ENCODE data around the gene RRP7A. TPM values are rescaled to one million over a fixed set of nuclear protein-coding genes. Genes with fewer than 3 reads are reported as not detected.

The RRP7A gene
- total RNA-seq, 1 experiment from 2014 or later: 50.8 TPM

DNA sequence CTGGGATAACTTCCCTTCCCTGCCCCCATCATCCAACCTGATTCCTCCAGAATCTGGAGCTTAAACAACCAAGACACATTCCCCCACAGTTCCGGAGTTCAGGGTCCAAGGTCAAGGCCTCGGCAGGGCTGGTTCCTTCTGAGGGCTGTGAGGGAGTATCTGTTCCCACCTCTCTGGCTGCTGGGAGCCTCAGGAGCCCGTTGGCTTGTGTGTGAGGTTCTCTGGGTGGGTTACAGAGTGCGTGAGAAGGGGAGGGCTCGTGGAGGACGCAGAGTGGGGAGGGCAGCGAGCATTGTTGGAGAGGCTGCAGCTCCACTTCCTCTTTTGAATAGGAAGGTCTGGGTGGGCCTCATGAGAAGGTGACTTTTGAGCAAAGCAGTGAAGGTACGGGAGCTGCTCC is 42.7 kb upstream of the RRP7A start (continued):
- no peak for TF ChIP-seq MAX (IDR thresholded peaks at IDR 0.05)
- no peak for TF ChIP-seq EZH2phosphoT487 (IDR thresholded peaks at IDR 0.05; ENCODE audit: borderline replicate concordance)
- no peak for TF ChIP-seq ZFX (IDR thresholded peaks at IDR 0.05)
- no peak for TF ChIP-seq RAD21 (IDR thresholded peaks at IDR 0.05; ENCODE audit: low read depth)
- no peak for TF ChIP-seq REST (IDR thresholded peaks at IDR 0.05; ENCODE audit: low read depth)
- no peak for TF ChIP-seq SIN3A (IDR thresholded peaks at IDR 0.05; ENCODE audit: low read depth)
- TF ChIP-seq ELF1 (IDR thresholded peaks at IDR 0.05; ENCODE audit: borderline replicate concordance, low read depth): no peak
- no peak for TF ChIP-seq SP1 (IDR thresholded peaks at IDR 0.05; ENCODE audit: low read depth)
- TF ChIP-seq CEBPB (IDR thresholded peaks at IDR 0.05; ENCODE audit: low read depth): no peak
- no peak for TF ChIP-seq JUND (IDR thresholded peaks at IDR 0.05)
- no peak for TF ChIP-seq EGR1 (IDR thresholded peaks at IDR 0.05; ENCODE audit: low read depth)

GRCh38 chr22:42561856-42562255 is 42.3 kb upstream of the RRP7A start:
- BruUV-seq (replicated peaks): no TSS peak
- DNase-seq (ENCODE audit: low read depth, low spot score) (no peak), ATAC-seq (no peak)
- no peaks in the 10 kb centered on the region for H3K4me1 ChIP-seq (ENCODE audit: control insufficient read depth in 1 of 2, insufficient read depth in 2 of 2, low read length in 2 of 2)
- H3K9ac ChIP-seq (ENCODE audit: low read length): no peak overlapping the region
- H3K36me3 ChIP-seq (ENCODE audit: control insufficient read depth in 1 of 2, insufficient read depth in 2 of 2, low read length in 2 of 2): no peaks in the 10 kb centered on the region
- H3K4me3 ChIP-seq (replicated peaks in 1 of 2; ENCODE audit: low read depth in 1 of 2, low read length in 2 of 2): no peak overlapping the region
- no peak overlapping the region for H3K4me2 ChIP-seq (ENCODE audit: low read length)
- H3K79me2 ChIP-seq (ENCODE audit: insufficient read depth, low read length): no peaks in the 10 kb centered on the region
- H3K9me2 ChIP-seq (ENCODE audit: insufficient read depth): no peaks in the 10 kb centered on the region
- H2AFZ ChIP-seq (ENCODE audit: low read depth, low read length, poor library complexity, severe bottlenecking): no peak overlapping the region
- no peaks in the 10 kb centered on the region for H3K9me3 ChIP-seq (ENCODE audit: control insufficient read depth in 1 of 2, insufficient read depth in 1 of 2, low read depth in 1 of 2, low read length in 2 of 2)
- H3K27ac ChIP-seq (ENCODE audit: low read depth, low read length): no peak overlapping the region
- intact Hi-C loops (cut with micrococcal nuclease): no loop called here
- ChIA-PET CTCF (interaction anchor here (1.3 kb wide), 1 partner anchor 21 kb away, joined by 3 read pairs; no protein-coding TSS in a partner anchor), RAD21 (ENCODE audit: low non-redundant PET in 1 of 2, low total read pairs in 2 of 2, uncharacterized antibody in 2 of 2, unreplicated experiment in 2 of 2) (interaction anchor here in 1 of 2 experiments (0.6 kb wide), 1 partner anchor 125 kb away, joined by 3 read pairs; no protein-coding TSS in a partner anchor), POLR2A (no interaction called here)
- H4K20me1 ChIP-seq (ENCODE audit: insufficient read depth): no peaks in the 10 kb centered on the region
- no peaks in the 10 kb centered on the region for H3K27me3 ChIP-seq (ENCODE audit: insufficient read depth, low read length)
- TF ChIP-seq EZH2phosphoT487 (IDR thresholded peaks at IDR 0.05; ENCODE audit: borderline replicate concordance) (no peak), CBX3 (IDR thresholded peaks at IDR 0.05; ENCODE audit: low read depth) (no peak), JUND (IDR thresholded peaks at IDR 0.05) (no peak), CTCF (IDR thresholded peaks at IDR 0.05 in 2 of 3, conservative IDR thresholded peaks at IDR 0.05 in 1 of 3; ENCODE audit: borderline replicate concordance in 1 of 3, insufficient read depth in 1 of 3, low read depth in 2 of 3, low read length in 2 of 3) (no peak), SIN3A (IDR thresholded peaks at IDR 0.05; ENCODE audit: low read depth) (no peak), ELF1 (IDR thresholded peaks at IDR 0.05; ENCODE audit: borderline replicate concordance, low read depth) (no peak), ATF3 (IDR thresholded peaks at IDR 0.05) (no peak), ZNF274 (IDR thresholded peaks at IDR 0.05; ENCODE audit: low read depth, low read length) (no peak), CEBPB (IDR thresholded peaks at IDR 0.05; ENCODE audit: low read depth) (no peak), YY1 (IDR thresholded peaks at IDR 0.05; ENCODE audit: extremely low read depth, insufficient replicate concordance, low read depth, low read length) (no peak), ZFX (IDR thresholded peaks at IDR 0.05) (no peak), SRF (IDR thresholded peaks at IDR 0.05; ENCODE audit: low read depth) (no peak)
- TF ChIP-seq, protein P1, sequence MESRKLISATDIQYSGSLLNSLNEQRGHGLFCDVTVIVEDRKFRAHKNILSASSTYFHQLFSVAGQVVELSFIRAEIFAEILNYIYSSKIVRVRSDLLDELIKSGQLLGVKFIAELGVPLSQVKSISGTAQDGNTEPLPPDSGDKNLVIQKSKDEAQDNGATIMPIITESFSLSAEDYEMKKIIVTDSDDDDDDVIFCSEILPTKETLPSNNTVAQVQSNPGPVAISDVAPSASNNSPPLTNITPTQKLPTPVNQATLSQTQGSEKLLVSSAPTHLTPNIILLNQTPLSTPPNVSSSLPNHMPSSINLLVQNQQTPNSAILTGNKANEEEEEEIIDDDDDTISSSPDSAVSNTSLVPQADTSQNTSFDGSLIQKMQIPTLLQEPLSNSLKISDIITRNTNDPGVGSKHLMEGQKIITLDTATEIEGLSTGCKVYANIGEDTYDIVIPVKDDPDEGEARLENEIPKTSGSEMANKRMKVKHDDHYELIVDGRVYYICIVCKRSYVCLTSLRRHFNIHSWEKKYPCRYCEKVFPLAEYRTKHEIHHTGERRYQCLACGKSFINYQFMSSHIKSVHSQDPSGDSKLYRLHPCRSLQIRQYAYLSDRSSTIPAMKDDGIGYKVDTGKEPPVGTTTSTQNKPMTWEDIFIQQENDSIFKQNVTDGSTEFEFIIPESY (IDR thresholded peaks at IDR 0.05; ENCODE audit: extremely low read depth, insufficient replicate concordance, low read length): no peak

Data from HCT116 (cell line).